HepG2 (cell line): ENCODE results near the gene CRISPLD2. TPM values are rescaled to one million over a fixed set of nuclear protein-coding genes. Genes with fewer than 3 reads are reported as not detected.
"Not testable (repeated sequence)": the region's sequence is repeated elsewhere in the genome, so short reads cannot be mapped to it uniquely, and the experiment has no call there.

Source experiments
- ATAC-seq: fragments of 200-7000 bp; cut with Tn5 transposase; 3 replicates; pipeline ENCODE4 v1.9.1; 2020; ENCODE audit warnings: mild to moderate bottlenecking, moderate library complexity
- BruUV-seq: library from RNA; stranded (reverse); fragments of 400-500 nt; replicated peaks from 2 replicates; lab custom pipeline; 2021; lab: Mats Ljungman, UMichigan
- CTCF ChIA-PET: fragments of 300-600 bp; formaldehyde crosslinking; extraction: SDS; loops from one replicate; lab custom pipeline; 2021; ENCODE audit warnings: low total read pairs, inconsistent platforms, low intra/inter-chr PET ratio; lab: Yijun Ruan, JAX
- POLR2A ChIA-PET: fragments of 350-600 bp; sonication (Branson Sonifier 250); formaldehyde crosslinking; loops from one replicate; lab custom pipeline; 2020; ENCODE audit warnings: antibody characterized with exemption, inconsistent platforms; lab: Yijun Ruan, JAX
- DNase-seq: peaks from one replicate; pipeline ENCODE4 v3.0.0-alpha.2; 2015; ENCODE audit warnings: low spot score
- FAIRE-seq: peaks from 3 replicates; lab custom pipeline; 2011; peaks lifted over from hg19 to GRCh38; lab: Jason Lieb, UNC
- H2AFZ ChIP-seq: one replicate; pipeline ENCODE4 v1.6.1; 2011; ENCODE audit warnings: low read length, inconsistent platforms
- H3K27ac ChIP-seq: fragments of 300-600 bp; 3 replicates; pipeline ENCODE4 v1.8.0; 2011; ENCODE audit warnings: mixed run types, mild to moderate bottlenecking, mixed read lengths, low read length, inconsistent platforms; ENCODE audit not compliant: insufficient read depth; ENCODE audit errors: extremely low read length
- H3K27me3 ChIP-seq, 2 experiments: fragments of 200-600 bp in 1 of 2; 2 replicates in 1 of 2; 3 replicates in 1 of 2; pipeline versions ENCODE4 v1.6.0 to v1.8.0; 2011; ENCODE audit warnings: low read length in 2 of 2, mild to moderate bottlenecking in 2 of 2, moderate library complexity in 2 of 2, inconsistent platforms in 1 of 2; ENCODE audit not compliant: insufficient read depth in 2 of 2, control insufficient read depth in 1 of 2
- H3K36me3 ChIP-seq, 2 experiments: fragments of 200-600 bp in 1 of 2; replicated peaks in 1 of 2; 2 replicates in 1 of 2; 3 replicates in 1 of 2; pipeline versions ENCODE4 v1.5.1 to v1.8.0; 2011; ENCODE audit warnings: low read length in 2 of 2, inconsistent platforms in 1 of 2; ENCODE audit not compliant: insufficient read depth in 2 of 2, control insufficient read depth in 1 of 2
- H3K4me1 ChIP-seq: 2 replicates; pipeline ENCODE4 v1.5.1; 2012; ENCODE audit warnings: low read length, inconsistent platforms; ENCODE audit not compliant: insufficient read depth
- H3K4me2 ChIP-seq: 2 replicates; pipeline ENCODE4 v1.6.0; 2011; ENCODE audit warnings: low read depth, low read length, inconsistent platforms
- H3K4me3 ChIP-seq, 3 experiments: fragments of 200-600 bp in 1 of 3; sonication (generic), shearing (Covaris generic) in 1 of 3; replicated peaks in 1 of 3; 2 replicates each; pipeline ENCODE4 v1.5.1; 2011 to 2016; ENCODE audit warnings: low read length in 3 of 3, inconsistent platforms in 2 of 3, low read depth in 2 of 3, mild to moderate bottlenecking in 2 of 3, control low read depth in 1 of 3, mixed read lengths in 1 of 3; ENCODE audit not compliant: insufficient read depth in 1 of 3
- H3K79me2 ChIP-seq: one replicate; pipeline ENCODE4 v1.6.1; 2011; ENCODE audit warnings: low read length, inconsistent platforms; ENCODE audit not compliant: insufficient read depth
- H3K9ac ChIP-seq: 2 replicates; pipeline ENCODE4 v1.6.0; 2011; ENCODE audit warnings: mild to moderate bottlenecking, low read depth, low read length, inconsistent platforms; ENCODE audit not compliant: insufficient read depth
- H3K9me3 ChIP-seq: 2 replicates; pipeline ENCODE4 v1.5.1; 2012; ENCODE audit warnings: mild to moderate bottlenecking, low read length
- H4K20me1 ChIP-seq: 2 replicates; pipeline ENCODE4 v1.6.0; 2011; ENCODE audit warnings: inconsistent platforms, mild to moderate bottlenecking, low read length, moderate library complexity; ENCODE audit not compliant: insufficient read depth
- WGBS: methylation state at CpG from one replicate; pipeline ENCODE4 v1.1.6; 2017; ENCODE audit warnings: low lambda C conversion rate; 5-methylcytosine and 5-hydroxymethylcytosine counted together
- in situ Hi-C: cut with HindIII; loops from 2 replicates; pipeline ENCODE4 v1.10.0; 2017; ENCODE audit warnings: low pct_unique_long_range_greater_than_20kb; ENCODE audit not compliant: extremely low pct_ligation_motif_present
- intact Hi-C: fragments of 100-400 bp; cut with micrococcal nuclease; formaldehyde crosslinking; loops from one replicate; pipeline ENCODE4 v1.10.0; 2022; ENCODE audit not compliant: unreplicated experiment
- polyA plus RNA-seq, 8 experiments: library from polyadenylated mRNA; depleted of rRNA in 3 of 8; stranded (reverse) in 7 of 8; unstranded in 1 of 8; fragments of >200 nt; fragmentation: Illumina TruSeq in 4 of 8; extraction: Trizol in 4 of 8; gene quantifications; 2 replicates each; pipeline versions ENCODE4 v1.2.1 to v1.2.3, GENCODE V29; 2011 to 2016; ENCODE audit warnings: low read depth in 4 of 8, missing spikeins in 1 of 8, mixed read lengths in 1 of 8; ENCODE audit not compliant: insufficient read depth in 1 of 8
- total RNA-seq, 5 experiments: library from RNA; depleted of rRNA; stranded (reverse); fragments of >200 nt; fragmentation: Illumina TruSeq; extraction: Trizol; gene quantifications; 2 replicates each; pipeline ENCODE4 v1.2.3, GENCODE V29; 2016; ENCODE audit warnings: low read depth in 1 of 5

CRISPLD2 gene
- total and polyA plus RNA-seq, 2 of the 13 experiments (the other 11 are each of a cell fraction or from before 2014, with no cell fraction given): 0.04 to 0.31 TPM

DNA sequence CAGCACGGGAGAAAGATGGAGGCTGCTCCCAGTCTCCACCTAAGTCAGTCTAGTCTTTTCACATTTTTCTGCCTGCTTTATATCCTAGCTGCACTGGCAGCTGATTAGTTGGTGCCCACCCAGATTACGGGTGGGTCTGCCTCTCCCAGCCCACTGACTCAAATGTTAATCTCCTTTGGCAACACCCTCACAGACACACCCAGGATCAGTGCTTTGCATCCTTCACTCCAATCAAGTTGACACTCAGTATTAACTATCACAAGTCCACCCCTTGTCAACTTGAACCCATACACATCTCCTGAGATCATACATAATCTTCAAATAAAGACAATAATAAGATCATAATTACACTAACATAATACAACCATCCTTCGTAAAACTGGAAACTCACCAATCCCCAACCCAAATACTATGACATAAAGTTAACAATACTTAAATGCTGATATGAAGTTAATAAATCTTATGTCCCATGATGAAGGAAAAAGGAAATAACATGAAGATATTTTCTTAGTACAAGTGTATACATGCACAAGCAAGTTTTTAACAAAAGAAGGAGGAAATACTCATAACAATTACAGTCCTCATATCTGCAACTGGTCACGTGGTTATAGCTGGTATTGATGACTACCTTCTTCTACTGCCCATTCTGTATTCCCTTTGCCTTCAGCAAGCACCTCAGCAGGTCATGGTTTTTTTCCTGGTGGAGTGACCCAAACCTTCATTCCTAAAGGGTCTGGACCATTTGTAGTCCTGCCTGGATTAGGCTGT is 35.8 kb downstream of the CRISPLD2 start:
- ATAC-seq, DNase-seq, H3K4me2 ChIP-seq, H3K9ac ChIP-seq, H4K20me1 ChIP-seq, H2AFZ ChIP-seq, H3K4me3 ChIP-seq, POLR2A ChIA-PET, H3K9me3 ChIP-seq, FAIRE-seq, H3K36me3 ChIP-seq, BruUV-seq, intact Hi-C loops, H3K27ac ChIP-seq, CTCF ChIA-PET, in situ Hi-C loops, H3K79me2 ChIP-seq: not testable (repeated sequence)
- peaks cover 16% of the 10 kb centered on the region for H3K4me1 ChIP-seq
- H3K27me3 ChIP-seq: peaks cover 0 to 42% of the 10 kb centered on the region in 2 experiments; a peak in 4 of 5 replicates
- 37% methylated on average over 4 of the region's 4 CpGs for WGBS

DNA sequence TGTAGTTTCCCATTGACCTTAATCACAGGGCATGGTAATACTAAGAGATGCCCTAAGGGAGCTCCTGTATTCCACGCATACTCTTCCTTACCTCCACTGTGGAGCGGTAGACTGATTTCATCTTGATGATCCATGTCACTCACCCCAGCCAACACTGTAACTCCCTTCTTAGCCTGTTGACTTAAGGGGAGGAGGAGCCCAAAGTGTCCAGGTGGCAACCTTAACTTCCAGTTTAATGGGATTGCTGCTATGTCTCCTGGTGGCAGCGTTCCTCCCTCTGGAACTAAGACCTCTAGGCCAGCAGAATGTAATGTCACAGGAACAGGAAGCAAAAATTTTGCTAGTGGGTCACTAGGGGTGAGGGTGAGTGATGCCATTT is 36.4 kb downstream of the CRISPLD2 start:
- 46% methylated on average over 3 of the region's 3 CpGs for WGBS
- H3K4me1 ChIP-seq, H3K4me3 ChIP-seq, H3K4me2 ChIP-seq, DNase-seq, H3K36me3 ChIP-seq, H3K9me3 ChIP-seq, H3K79me2 ChIP-seq, CTCF ChIA-PET, FAIRE-seq, POLR2A ChIA-PET, H3K27ac ChIP-seq, H4K20me1 ChIP-seq, H3K9ac ChIP-seq, H2AFZ ChIP-seq, intact Hi-C loops, ATAC-seq, in situ Hi-C loops, BruUV-seq: not testable (repeated sequence)
- H3K27me3 ChIP-seq: peaks cover 0 to 38% of the 10 kb centered on the region in 2 experiments; a peak in 4 of 5 replicates

DNA sequence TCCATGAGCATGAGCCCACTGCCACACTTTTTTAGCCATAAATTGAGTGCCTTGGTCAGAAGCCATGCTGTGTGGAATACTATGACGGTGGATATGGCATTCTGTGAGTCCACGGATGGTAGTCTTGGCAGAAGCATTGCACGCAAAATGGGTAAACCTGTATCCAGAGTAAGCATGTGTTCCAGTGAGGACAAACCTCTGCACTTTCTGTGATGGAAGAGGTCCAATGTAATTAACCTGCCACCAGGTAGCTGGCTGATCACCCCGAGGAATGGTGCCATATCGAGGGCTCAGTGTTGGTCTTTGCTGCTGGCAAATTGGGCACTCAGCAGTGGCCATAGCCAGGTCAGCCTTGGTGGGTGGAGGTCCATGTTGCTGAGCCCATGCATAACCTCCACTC is 37.0 kb downstream of the CRISPLD2 start:
- intact Hi-C loops, POLR2A ChIA-PET, H3K79me2 ChIP-seq, H3K9ac ChIP-seq, CTCF ChIA-PET, H3K9me3 ChIP-seq, ATAC-seq, H3K4me2 ChIP-seq, H3K4me1 ChIP-seq, DNase-seq, H4K20me1 ChIP-seq, H3K36me3 ChIP-seq, FAIRE-seq, in situ Hi-C loops, H3K27ac ChIP-seq, H3K4me3 ChIP-seq, H2AFZ ChIP-seq, BruUV-seq: not testable (repeated sequence)
- H3K27me3 ChIP-seq: peaks cover 0 to 36% of the 10 kb centered on the region in 2 experiments; a peak in 4 of 5 replicates
- 57% methylated on average over 5 of the region's 5 CpGs for WGBS
